GM12865 (cell line): Measurements from ENCODE around the gene KDM2B.

Experiments
- DNase-seq: peaks from one replicate; pipeline ENCODE4 v3.0.0; 2010; ENCODE audit warnings: low read depth
- H3K4me3 ChIP-seq: 2 replicates; pipeline ENCODE4 v1.5.1; 2011; ENCODE audit warnings: mild to moderate bottlenecking, low read depth, low read length, control low read depth
- TF ChIP-seq, protein P1 (sequence below): IDR thresholded peaks from 2 replicates; pipeline ENCODE4 v1.5.1; 2011; ENCODE audit warnings: low read length, control low read depth, low read depth, inconsistent platforms; ENCODE audit not compliant: insufficient read depth; ENCODE audit errors: missing control alignments

Gene KDM2B

DNA sequence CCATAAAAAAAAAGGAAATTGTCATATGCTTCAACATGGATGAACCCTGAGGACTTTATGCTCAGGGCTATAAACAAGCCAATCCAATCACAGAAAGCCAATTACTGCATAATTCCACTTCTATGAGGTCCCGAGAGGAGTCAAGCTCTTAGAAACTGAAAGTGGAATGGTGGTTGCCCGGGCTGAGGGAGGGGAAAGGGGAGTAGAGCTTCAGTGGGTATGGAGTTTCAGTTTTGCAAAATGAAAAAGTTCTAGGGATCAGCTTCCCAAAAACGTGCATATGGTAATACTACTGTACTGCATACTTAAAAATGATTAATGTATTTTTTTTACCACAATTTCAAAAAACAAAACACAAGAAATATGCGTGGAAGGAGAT lies 128.9 kb downstream of the KDM2B start:
- DNase-seq: no peak
- TF ChIP-seq, protein P1, sequence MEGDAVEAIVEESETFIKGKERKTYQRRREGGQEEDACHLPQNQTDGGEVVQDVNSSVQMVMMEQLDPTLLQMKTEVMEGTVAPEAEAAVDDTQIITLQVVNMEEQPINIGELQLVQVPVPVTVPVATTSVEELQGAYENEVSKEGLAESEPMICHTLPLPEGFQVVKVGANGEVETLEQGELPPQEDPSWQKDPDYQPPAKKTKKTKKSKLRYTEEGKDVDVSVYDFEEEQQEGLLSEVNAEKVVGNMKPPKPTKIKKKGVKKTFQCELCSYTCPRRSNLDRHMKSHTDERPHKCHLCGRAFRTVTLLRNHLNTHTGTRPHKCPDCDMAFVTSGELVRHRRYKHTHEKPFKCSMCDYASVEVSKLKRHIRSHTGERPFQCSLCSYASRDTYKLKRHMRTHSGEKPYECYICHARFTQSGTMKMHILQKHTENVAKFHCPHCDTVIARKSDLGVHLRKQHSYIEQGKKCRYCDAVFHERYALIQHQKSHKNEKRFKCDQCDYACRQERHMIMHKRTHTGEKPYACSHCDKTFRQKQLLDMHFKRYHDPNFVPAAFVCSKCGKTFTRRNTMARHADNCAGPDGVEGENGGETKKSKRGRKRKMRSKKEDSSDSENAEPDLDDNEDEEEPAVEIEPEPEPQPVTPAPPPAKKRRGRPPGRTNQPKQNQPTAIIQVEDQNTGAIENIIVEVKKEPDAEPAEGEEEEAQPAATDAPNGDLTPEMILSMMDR: no peak
- H3K4me3 ChIP-seq: no peak overlapping the region

DNA sequence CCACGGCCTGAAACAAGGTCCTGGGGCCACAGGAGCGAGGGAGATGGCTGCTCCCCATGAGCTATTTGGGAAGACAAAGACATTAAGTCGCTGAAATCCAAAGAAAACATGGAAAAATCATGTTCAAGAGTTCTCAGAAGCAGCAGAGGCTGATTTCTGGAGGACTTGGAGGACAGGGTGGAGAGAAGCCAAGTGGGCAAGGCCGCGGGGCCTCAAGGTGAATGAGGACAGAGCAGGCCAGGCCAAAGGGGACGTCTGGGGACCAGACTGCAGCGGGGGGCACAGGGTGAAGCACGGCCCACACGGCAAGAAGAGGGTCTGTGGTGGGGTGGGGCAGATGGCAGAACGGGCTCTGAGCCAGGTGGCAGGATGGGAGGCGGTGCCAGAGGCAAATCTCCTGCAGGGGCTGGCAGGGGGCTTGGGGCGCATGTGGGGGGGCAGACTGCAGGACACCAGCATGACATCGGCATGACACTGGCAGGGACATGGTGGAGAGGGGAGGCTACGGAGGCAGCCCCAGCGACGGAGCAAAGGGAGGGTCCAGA lies 132.0 kb downstream of the KDM2B start:
- no peak for DNase-seq
- no peak overlapping the region for H3K4me3 ChIP-seq
- TF ChIP-seq, protein P1: no peak

DNA sequence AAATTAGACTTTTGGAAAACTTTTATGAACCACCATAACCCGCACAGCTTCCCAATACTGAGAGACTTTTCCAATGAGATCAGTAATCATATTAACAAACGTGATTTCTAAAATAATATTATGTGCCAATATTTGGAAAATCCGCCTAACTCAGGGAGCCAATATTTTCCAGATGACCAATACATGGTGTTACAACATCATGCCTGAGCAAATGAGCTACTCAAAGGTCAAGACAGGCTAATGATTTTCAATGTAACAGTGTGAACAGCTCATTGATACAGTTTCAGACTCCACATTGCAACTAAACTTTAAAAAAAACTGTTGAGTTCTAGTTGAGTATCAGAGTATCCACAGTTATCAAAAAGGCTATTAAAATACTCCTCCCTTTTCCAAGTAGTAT lies 134.1 kb downstream of the KDM2B start:
- DNase-seq: no peak
- TF ChIP-seq, protein P1: no peak
- no peak overlapping the region for H3K4me3 ChIP-seq

DNA sequence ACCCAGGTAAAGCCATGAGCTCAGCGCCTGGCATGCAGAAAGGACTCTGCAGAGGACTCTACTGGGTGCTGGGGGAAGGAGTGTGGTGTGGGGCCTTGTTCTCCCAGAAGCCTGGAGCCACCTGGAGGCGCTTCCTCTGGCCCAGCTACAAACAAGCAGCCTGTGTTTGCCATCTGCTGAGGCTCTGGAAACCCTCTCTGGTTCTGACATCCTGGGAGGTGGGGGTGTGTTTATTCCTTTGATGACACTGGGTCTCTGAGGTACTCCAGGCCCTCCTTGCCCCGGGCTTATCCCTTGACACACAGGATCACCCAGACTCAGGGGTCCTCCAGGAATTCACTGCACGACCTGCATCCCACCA lies 136.0 kb downstream of the KDM2B start:
- no peak overlapping the region for H3K4me3 ChIP-seq
- TF ChIP-seq, protein P1: no peak
- DNase-seq: no peak

DNA sequence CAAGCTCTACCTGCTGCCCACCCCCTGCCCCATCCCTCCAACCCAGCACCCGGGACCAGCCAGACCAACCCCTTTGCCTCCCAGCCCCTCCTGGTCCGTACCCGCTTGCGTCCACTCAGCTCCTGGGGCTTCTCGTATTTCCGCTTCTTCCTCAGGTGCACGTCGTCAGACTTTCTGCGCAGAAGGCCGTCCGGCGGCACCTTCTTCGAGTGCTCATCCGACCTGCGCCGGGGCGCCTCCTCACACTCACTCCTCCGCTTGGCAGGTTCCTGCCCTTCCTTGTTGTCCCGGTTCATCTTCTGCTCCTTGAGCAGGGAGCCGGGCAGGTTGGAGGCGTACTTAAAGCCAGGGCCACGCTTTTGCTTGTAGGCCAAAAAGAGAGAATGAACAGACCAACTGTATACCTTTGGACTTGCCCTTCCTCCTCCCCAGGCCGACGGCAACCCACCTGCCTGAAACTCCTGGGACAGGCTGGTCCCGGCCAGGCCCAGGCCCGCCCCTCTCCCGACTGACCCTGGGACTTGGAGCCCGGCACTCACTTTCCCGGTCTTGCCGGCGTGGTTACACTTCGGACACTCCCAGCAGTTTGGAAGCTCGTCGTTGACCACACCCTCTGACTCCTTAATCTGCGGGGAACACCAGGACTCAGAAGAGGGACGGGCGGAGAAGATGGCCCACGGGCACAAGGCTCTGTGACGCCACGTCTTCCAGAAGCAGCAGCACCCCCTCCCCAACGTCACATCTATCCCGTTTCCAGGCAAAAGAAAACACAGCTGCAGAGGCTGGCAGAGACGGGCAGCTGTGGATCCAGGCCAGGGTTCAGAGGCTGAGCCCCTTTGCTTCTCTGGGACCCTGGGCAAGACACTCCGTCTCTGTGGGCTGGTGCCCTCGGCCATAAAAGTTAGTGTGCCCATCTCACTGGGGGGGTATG lies 136.6 kb downstream of the KDM2B start:
- TF ChIP-seq, protein P1: no peak
- no peak overlapping the region for H3K4me3 ChIP-seq

DNA sequence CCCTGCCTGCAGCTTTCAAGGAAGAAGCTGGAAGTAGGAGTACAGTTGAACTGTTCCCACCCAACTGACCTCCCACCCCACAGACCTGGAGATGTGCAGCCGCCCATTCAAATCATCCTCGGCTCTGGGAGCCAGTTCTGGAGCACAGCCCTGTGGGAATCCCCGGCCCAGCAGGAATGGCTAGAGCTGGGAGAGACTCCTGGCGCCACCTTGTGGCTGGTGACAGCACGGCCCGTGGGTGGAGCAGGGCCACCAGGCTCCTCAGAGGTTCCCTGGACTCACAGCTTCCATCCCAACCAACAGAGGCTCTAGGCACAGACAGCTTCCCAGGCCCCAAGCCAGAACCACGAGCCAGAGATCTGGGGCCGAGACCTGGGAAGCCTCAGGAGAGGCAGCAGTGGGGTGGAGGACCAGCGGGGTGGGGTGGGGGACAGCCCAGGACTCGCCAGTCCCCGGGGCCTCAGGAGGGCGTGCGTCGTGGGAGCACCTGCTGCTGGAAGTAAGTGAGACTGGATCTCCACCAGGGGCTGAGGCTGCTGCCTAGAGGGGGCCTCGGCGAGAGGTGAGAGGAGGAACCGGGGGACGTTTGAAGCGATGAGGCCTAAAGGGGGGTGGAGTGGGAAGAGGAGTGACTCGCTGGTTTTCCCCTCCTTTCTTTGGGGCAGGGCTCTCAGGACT lies 137.5 kb downstream of the KDM2B start:
- peak; percentile 68 for DNase-seq
- TF ChIP-seq, protein P1: peak; percentile 92
- no peak overlapping the region for H3K4me3 ChIP-seq

More for the DNA sequence above, 136.6 kb downstream of the KDM2B start:
- DNase-seq: no peak
